HEK293 (cell line): Measurements from ENCODE around the gene NR3C2.
A peak's percentile ranks its signal among the peaks of the same experiment; 100 is the strongest.

Experiments
- ATF2 ChIP-seq: fragments of 450-650 bp; formaldehyde crosslinking; IDR thresholded peaks from 2 replicates; pipeline ENCODE4 v1.5.1; 2016; ENCODE audit warnings: missing biosample characterization, missing genetic modification characterization, low read depth
- BCL6B ChIP-seq: fragments of 450-650 bp; formaldehyde crosslinking; IDR thresholded peaks from 2 replicates; pipeline ENCODE4 v1.5.1; 2017; ENCODE audit warnings: missing biosample characterization, missing genetic modification characterization
- ELK4 ChIP-seq: IDR thresholded peaks from 2 replicates; pipeline ENCODE4 v1.6.1; 2011; ENCODE audit warnings: mild to moderate bottlenecking, low read depth, low read length, borderline replicate concordance
- GLIS2 ChIP-seq: fragments of 450-650 bp; formaldehyde crosslinking; IDR thresholded peaks from 2 replicates; pipeline ENCODE4 v1.5.1; 2016; ENCODE audit warnings: missing biosample characterization, missing genetic modification characterization
- HOXA7 ChIP-seq: sonication (generic); formaldehyde crosslinking; IDR thresholded peaks from 2 replicates; pipeline ENCODE4 v1.8.1; 2022; ENCODE audit warnings: missing genetic modification reagents, borderline replicate concordance
- KLF16 ChIP-seq: fragments of 450-650 bp; formaldehyde crosslinking; IDR thresholded peaks from 2 replicates; pipeline ENCODE4 v1.5.1; 2017; ENCODE audit warnings: missing biosample characterization, missing genetic modification characterization
- SP3 ChIP-seq: fragments of 450-650 bp; formaldehyde crosslinking; IDR thresholded peaks from 2 replicates; pipeline ENCODE4 v1.5.1; 2016; ENCODE audit warnings: missing biosample characterization, missing genetic modification characterization
- ZBTB10 ChIP-seq: fragments of 450-650 bp; formaldehyde crosslinking; IDR thresholded peaks from 2 replicates; pipeline ENCODE4 v1.5.1; 2016; ENCODE audit warnings: missing biosample characterization, missing genetic modification characterization
- ZIC2 ChIP-seq: fragments of 450-650 bp; formaldehyde crosslinking; IDR thresholded peaks from 2 replicates; pipeline ENCODE4 v1.5.1; 2016; ENCODE audit warnings: missing biosample characterization, missing genetic modification characterization
- ZNF132 ChIP-seq: fragments of 450-650 bp; formaldehyde crosslinking; IDR thresholded peaks from 2 replicates; pipeline ENCODE4 v1.5.1; 2017; ENCODE audit warnings: missing biosample characterization, missing genetic modification characterization, borderline replicate concordance
- ZNF155 ChIP-seq: fragments of 450-650 bp; formaldehyde crosslinking; IDR thresholded peaks from 2 replicates; pipeline ENCODE4 v1.5.1; 2016; ENCODE audit warnings: missing biosample characterization, missing genetic modification characterization
- ZNF280C ChIP-seq: fragments of 450-650 bp; formaldehyde crosslinking; IDR thresholded peaks from 2 replicates; pipeline ENCODE4 v1.5.1; 2016; ENCODE audit warnings: missing biosample characterization, missing genetic modification characterization
- ZNF302 ChIP-seq: fragments of 450-650 bp; formaldehyde crosslinking; IDR thresholded peaks from 2 replicates; pipeline ENCODE4 v1.5.1; 2016; ENCODE audit warnings: missing biosample characterization, missing genetic modification characterization, low read depth
- ZNF324 ChIP-seq: fragments of 450-650 bp; formaldehyde crosslinking; IDR thresholded peaks from 2 replicates; pipeline ENCODE4 v1.5.1; 2016; ENCODE audit warnings: missing biosample characterization, missing genetic modification characterization
- ZNF37A ChIP-seq: fragments of 450-650 bp; IDR thresholded peaks from 2 replicates; pipeline ENCODE4 v1.5.1; 2018; ENCODE audit warnings: missing biosample characterization, missing genetic modification characterization
- ZNF404 ChIP-seq: fragments of 450-650 bp; formaldehyde crosslinking; IDR thresholded peaks from 2 replicates; pipeline ENCODE4 v1.5.1; 2017; ENCODE audit warnings: missing biosample characterization, missing genetic modification characterization
- ZNF433 ChIP-seq: fragments of 450-650 bp; formaldehyde crosslinking; IDR thresholded peaks from 2 replicates; pipeline ENCODE4 v1.5.1; 2016; ENCODE audit warnings: missing biosample characterization, missing genetic modification characterization, low read depth
- ZNF488 ChIP-seq: fragments of 450-650 bp; formaldehyde crosslinking; IDR thresholded peaks from 2 replicates; pipeline ENCODE4 v1.5.1; 2016; ENCODE audit warnings: missing biosample characterization, missing genetic modification characterization
- ZNF501 ChIP-seq: fragments of 450-650 bp; formaldehyde crosslinking; IDR thresholded peaks from 2 replicates; pipeline ENCODE4 v1.5.1; 2016; ENCODE audit warnings: missing biosample characterization, missing genetic modification characterization
- ZNF518A ChIP-seq: fragments of 450-650 bp; formaldehyde crosslinking; conservative IDR thresholded peaks from 2 replicates; pipeline ENCODE4 v1.5.1; 2016; ENCODE audit warnings: low read depth, missing biosample characterization, missing genetic modification characterization
- ZNF549 ChIP-seq: fragments of 450-650 bp; IDR thresholded peaks from 2 replicates; pipeline ENCODE4 v1.5.1; 2018; ENCODE audit warnings: missing biosample characterization, missing genetic modification characterization, mild to moderate bottlenecking, inconsistent platforms, moderate library complexity
- ZNF561 ChIP-seq: fragments of 450-650 bp; IDR thresholded peaks from 2 replicates; pipeline ENCODE4 v1.5.1; 2018; ENCODE audit warnings: missing biosample characterization, missing genetic modification characterization, borderline replicate concordance
- ZNF623 ChIP-seq: fragments of 450-650 bp; formaldehyde crosslinking; IDR thresholded peaks from 2 replicates; pipeline ENCODE4 v1.5.1; 2016; ENCODE audit warnings: missing biosample characterization, missing genetic modification characterization
- ZNF785 ChIP-seq: fragments of 450-650 bp; formaldehyde crosslinking; IDR thresholded peaks from 2 replicates; pipeline ENCODE4 v1.5.1; 2016; ENCODE audit warnings: missing biosample characterization, missing genetic modification characterization
- ZSCAN16 ChIP-seq: fragments of 450-650 bp; formaldehyde crosslinking; IDR thresholded peaks from 2 replicates; pipeline ENCODE4 v1.5.1; 2016; ENCODE audit warnings: missing biosample characterization, missing genetic modification characterization
- ZSCAN30 ChIP-seq: fragments of 450-650 bp; IDR thresholded peaks from 2 replicates; pipeline ENCODE4 v1.5.1; 2018; ENCODE audit warnings: missing biosample characterization, mild to moderate bottlenecking, missing genetic modification characterization, moderate library complexity
- ZXDB ChIP-seq: fragments of 450-650 bp; formaldehyde crosslinking; IDR thresholded peaks from 2 replicates; pipeline ENCODE4 v1.5.1; 2016; ENCODE audit warnings: missing biosample characterization, missing genetic modification characterization

NR3C2 gene

GRCh38 chr4:148196164-148196563, 246.1 kb downstream of the NR3C2 start (continued):
- TF ChIP-seq ZNF518A = no peak
- no peak for TF ChIP-seq ZNF488
- no peak for TF ChIP-seq SP3 (tag by site-specific recombination)
- no peak for TF ChIP-seq BCL6B
- peak; percentile 66; the same call in 1 of the 2 replicates for TF ChIP-seq ZNF561 (tag by site-specific recombination)
- TF ChIP-seq ZNF280C (tag by site-specific recombination) = no peak
- no peak for TF ChIP-seq ZNF549
- TF ChIP-seq ZNF37A (tag by site-specific recombination) = no peak
- no peak for TF ChIP-seq ZNF623 (tag by site-specific recombination)
- TF ChIP-seq ZBTB10 (tag by site-specific recombination) = no peak
- TF ChIP-seq ZNF155 (tag by site-specific recombination) = no peak
- peak; percentile 81 for TF ChIP-seq KLF16
- no peak for TF ChIP-seq ZNF132 (tag by site-specific recombination)
- no peak for TF ChIP-seq ZNF785 (tag by site-specific recombination)
- peak; percentile 25; the same call in 1 of the 2 replicates for TF ChIP-seq ZSCAN30 (tag by site-specific recombination)
- TF ChIP-seq ZXDB (tag by site-specific recombination) = peak; percentile 88
- peak; percentile 49; the same call in 1 of the 2 replicates for TF ChIP-seq ZNF501
- TF ChIP-seq GLIS2 = no peak
- no peak for TF ChIP-seq ZNF404 (tag by site-specific recombination)
- no peak for TF ChIP-seq HOXA7 (CRISPR knock-in tag)
- TF ChIP-seq ZNF302 (tag by site-specific recombination) = no peak
- TF ChIP-seq ATF2 = no peak
- no peak for TF ChIP-seq ZIC2
- TF ChIP-seq ELK4 = no peak
- no peak for TF ChIP-seq ZNF433 (tag by site-specific recombination)
- TF ChIP-seq ZSCAN16 (tag by site-specific recombination) = no peak
- TF ChIP-seq ZNF324 (tag by site-specific recombination) = peak; percentile 75; the same call in 1 of the 2 replicates
